ENCODE results near the gene CACNA2D4. TPM values are rescaled to one million over a fixed set of nuclear protein-coding genes. Genes with fewer than 3 reads are reported as not detected.

The CACNA2D4 gene
- total and polyA plus RNA-seq, 2 of the 13 experiments (the other 11 are each of a cell fraction or from before 2014, with no cell fraction given), result 14.2 to 136 TPM

DNA sequence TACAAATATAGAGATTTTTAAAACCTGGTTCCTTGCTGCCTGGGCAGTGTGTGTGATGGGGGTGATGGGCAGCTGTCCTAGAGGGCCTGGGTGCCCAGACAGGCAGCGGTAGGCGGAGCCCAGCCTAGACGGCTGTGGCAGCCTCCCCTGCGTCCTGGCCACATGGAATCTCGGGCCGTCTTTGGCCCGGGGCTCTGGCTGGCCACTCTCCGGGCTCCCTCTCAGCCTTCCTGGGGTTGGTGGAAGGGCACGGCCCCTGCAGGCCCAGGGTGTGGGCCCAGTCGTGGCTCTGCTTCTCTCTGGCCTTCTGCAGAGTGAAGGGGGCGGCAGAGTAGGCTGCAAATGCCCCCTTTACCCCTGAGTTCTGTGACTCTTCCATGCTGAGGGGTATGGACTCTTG, 95.8 kb downstream of the CACNA2D4 start:
- Histone ChIP-seq H3K4me1 (ENCODE audit: insufficient read depth, low read length) (peaks cover 55% of the 10 kb centered on the region), H3K27me3 (ENCODE audit: control insufficient read depth in 1 of 2, insufficient read depth in 2 of 2, low read length in 2 of 2) (peaks cover 15 to 50% of the 10 kb centered on the region in 2 experiments), H3K79me2 (ENCODE audit: insufficient read depth, low read length) (no peaks in the 10 kb centered on the region), H3K4me2 (ENCODE audit: low read depth, low read length) (no peak overlapping the region), H4K20me1 (ENCODE audit: insufficient read depth, low read length) (no peaks in the 10 kb centered on the region), H3K9me3 (ENCODE audit: low read length) (no peaks in the 10 kb centered on the region), H3K4me3 (replicated peaks in 1 of 3; ENCODE audit: insufficient read depth in 1 of 3, low read depth in 2 of 3, low read length in 3 of 3) (no peak overlapping the region), H2AFZ (ENCODE audit: low read length) (no peak overlapping the region), H3K36me3 (replicated peaks in 1 of 2; ENCODE audit: control insufficient read depth in 1 of 2, insufficient read depth in 2 of 2, low read length in 2 of 2) (no peaks in the 10 kb centered on the region), H3K27ac (ENCODE audit: extremely low read length, insufficient read depth, low read length) (no peak overlapping the region), H3K9ac (ENCODE audit: insufficient read depth, low read depth, low read length) (no peak overlapping the region)
- DNase-seq (ENCODE audit: low spot score) (no peak), ATAC-seq (no peak), FAIRE-seq (no peak)
- POLR2A ChIA-PET, result interaction anchor here (1.9 kb wide), 1 partner anchor 11 kb away, joined by 15 read pairs; no protein-coding TSS in a partner anchor
- no TSS peak for BruUV-seq (replicated peaks)
- TF ChIP-seq ZBTB42 (CRISPR knock-in tag; IDR thresholded peaks at IDR 0.05), result no peak
- TF ChIP-seq, protein P1, sequence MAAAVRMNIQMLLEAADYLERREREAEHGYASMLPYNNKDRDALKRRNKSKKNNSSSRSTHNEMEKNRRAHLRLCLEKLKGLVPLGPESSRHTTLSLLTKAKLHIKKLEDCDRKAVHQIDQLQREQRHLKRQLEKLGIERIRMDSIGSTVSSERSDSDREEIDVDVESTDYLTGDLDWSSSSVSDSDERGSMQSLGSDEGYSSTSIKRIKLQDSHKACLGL (CRISPR knock-in tag; IDR thresholded peaks at IDR 0.05), result 0 out of 2 replicates have a peak, but pooled peaks have one; percentile 20
- no peak for TF ChIP-seq PTBP1 (IDR thresholded peaks at IDR 0.05; ENCODE audit: low read depth, low read length, poor library complexity, severe bottlenecking)
- no peak for TF ChIP-seq ZNF552 (CRISPR knock-in tag; IDR thresholded peaks at IDR 0.05; ENCODE audit: borderline replicate concordance)
- TF ChIP-seq HOXA7 (CRISPR knock-in tag; IDR thresholded peaks at IDR 0.05), result no peak
- no peak for TF ChIP-seq ZNF430 (CRISPR knock-in tag; IDR thresholded peaks at IDR 0.05)
- no peak for TF ChIP-seq ZNF317 (CRISPR knock-in tag; IDR thresholded peaks at IDR 0.05)
- TF ChIP-seq ZNF383 (CRISPR knock-in tag; IDR thresholded peaks at IDR 0.05; ENCODE audit: borderline replicate concordance), result no peak
- TF ChIP-seq ZSCAN20 (CRISPR knock-in tag; IDR thresholded peaks at IDR 0.05; ENCODE audit: borderline replicate concordance), result no peak
- 0 out of 2 replicates have a peak, but pooled peaks have one; percentile 22 for TF ChIP-seq KDM5B (CRISPR knock-in tag; IDR thresholded peaks at IDR 0.05; ENCODE audit: borderline replicate concordance)
- CTCF ChIA-PET (ENCODE audit: low intra/inter-chr PET ratio, low total read pairs), result no interaction called here
- in situ Hi-C loops (cut with HindIII; ENCODE audit: extremely low pct_ligation_motif_present, low pct_unique_long_range_greater_than_20kb) (no loop called here), intact Hi-C loops (cut with micrococcal nuclease; ENCODE audit: unreplicated experiment) (no loop called here)
- WGBS (ENCODE audit: low lambda C conversion rate), result 80% methylated on average over 1 of the region's 11 CpGs
